K562 (cell line): Measurements from ENCODE around the gene OBP2A. TPM values are rescaled to one million over a fixed set of nuclear protein-coding genes. Genes with fewer than 3 reads are reported as not detected.

ENCODE experiments used
- ATAC-seq: fragments of 200-7000 bp; cut with Tn5 transposase; 3 replicates; pipeline ENCODE4 v1.9.1; 2020; ENCODE audit warnings: moderate library complexity
- BruUV-seq: library from RNA; stranded (reverse); fragments of 400-500 nt; replicated peaks from 2 replicates; lab custom pipeline; 2021; lab: Mats Ljungman, UMichigan
- CTCF ChIA-PET: fragments of 300-600 bp; formaldehyde crosslinking; extraction: SDS; loops from one replicate; lab custom pipeline; 2021; ENCODE audit warnings: low intra/inter-chr PET ratio; lab: Yijun Ruan, JAX
- POLR2A ChIA-PET: fragments of 300-600, 350-650 bp; sonication (Branson Sonifier 250); formaldehyde crosslinking; extraction: SDS; loops from one replicate; lab custom pipeline; 2021; ENCODE audit warnings: antibody characterized with exemption, inconsistent platforms; lab: Yijun Ruan, JAX
- DNase-seq, 4 experiments: peaks; one replicate each; pipeline versions ENCODE4 v3.0.0 to v3.0.0-alpha.2; 2011 to 2018; ENCODE audit warnings: low spot score in 3 of 4, mixed read lengths in 3 of 4; ENCODE audit errors: extremely low read depth in 1 of 4
- FAIRE-seq: peaks from 2 replicates; lab custom pipeline; 2011; peaks lifted over from hg19 to GRCh38; lab: Jason Lieb, UNC
- H2AFZ ChIP-seq: 2 replicates; pipeline ENCODE4 v1.6.0; 2011; ENCODE audit warnings: low read depth, low read length, control low read depth, inconsistent platforms
- H3K27ac ChIP-seq: fragments of 200-600 bp; 3 replicates; pipeline ENCODE4 v1.8.0; 2011; ENCODE audit warnings: low read depth, mild to moderate bottlenecking, control low read depth, inconsistent platforms, low read length, moderate library complexity, mixed read lengths; ENCODE audit errors: extremely low read depth
- H3K27me3 ChIP-seq, 2 experiments: fragments of 300-600 bp in 1 of 2; 2 replicates in 1 of 2; 3 replicates in 1 of 2; pipeline versions ENCODE4 v1.6.0 to v1.8.0; 2011; ENCODE audit warnings: inconsistent platforms in 2 of 2, low read length in 2 of 2, mild to moderate bottlenecking in 1 of 2, mixed read lengths in 1 of 2, moderate library complexity in 1 of 2; ENCODE audit not compliant: control insufficient read depth in 2 of 2, insufficient read depth in 2 of 2
- H3K36me3 ChIP-seq: fragments of 300-600 bp; 3 replicates; pipeline ENCODE4 v1.8.0; 2011; ENCODE audit warnings: mild to moderate bottlenecking, low read length, inconsistent platforms; ENCODE audit not compliant: control insufficient read depth, insufficient read depth
- H3K4me1 ChIP-seq, 2 experiments: fragments of 200-600 bp in 1 of 2; replicated peaks in 1 of 2; 2 replicates in 1 of 2; 3 replicates in 1 of 2; pipeline versions ENCODE4 v1.5.1 to v1.8.0; 2011; ENCODE audit warnings: inconsistent platforms in 2 of 2, low read length in 2 of 2, mild to moderate bottlenecking in 1 of 2, mixed read lengths in 1 of 2, moderate library complexity in 1 of 2; ENCODE audit not compliant: control insufficient read depth in 2 of 2, insufficient read depth in 2 of 2
- H3K4me2 ChIP-seq: 2 replicates; pipeline ENCODE4 v1.6.1; 2011; ENCODE audit warnings: low read length, control low read depth, inconsistent platforms, mixed read lengths; ENCODE audit not compliant: insufficient read depth
- H3K4me3 ChIP-seq: fragments of 200-600 bp; sonication (generic), shearing (Covaris generic); 2 replicates; pipeline ENCODE4 v1.5.1; 2016; ENCODE audit warnings: control low read depth, inconsistent platforms
- H3K79me2 ChIP-seq: fragments of 200-600 bp; 3 replicates; pipeline ENCODE4 v1.8.0; 2011; ENCODE audit warnings: low read length, inconsistent platforms; ENCODE audit not compliant: control insufficient read depth, insufficient read depth
- H3K9ac ChIP-seq, 2 experiments: 2 replicates each; pipeline versions ENCODE4 v1.6.0 to v1.6.1; 2011; ENCODE audit warnings: low read depth in 2 of 2, low read length in 2 of 2, control low read depth in 1 of 2, inconsistent platforms in 1 of 2, mild to moderate bottlenecking in 1 of 2, mixed read lengths in 1 of 2; ENCODE audit not compliant: insufficient read depth in 1 of 2
- H3K9me1 ChIP-seq: one replicate; pipeline ENCODE4 v1.6.0; 2011; ENCODE audit warnings: inconsistent platforms, mild to moderate bottlenecking, low read length, moderate library complexity; ENCODE audit not compliant: control insufficient read depth, insufficient read depth
- H3K9me3 ChIP-seq: replicated peaks from 2 replicates; pipeline ENCODE4 v1.5.1; 2011; ENCODE audit warnings: low read depth, low read length, inconsistent platforms; ENCODE audit not compliant: control insufficient read depth, insufficient read depth
- H4K20me1 ChIP-seq: replicated peaks from 2 replicates; pipeline ENCODE4 v1.6.1; 2011; ENCODE audit warnings: low read length, inconsistent platforms, mixed read lengths; ENCODE audit not compliant: control insufficient read depth, insufficient read depth
- ADNP ChIP-seq: fragments of 200-800 bp; sonication (Bioruptor generic); IDR thresholded peaks from 2 replicates; pipeline ENCODE4 v1.6.1; 2016; ENCODE audit warnings: missing genetic modification characterization, missing compliant biosample characterization
- ELF1 ChIP-seq: fragments of 200-800 bp; sonication (Bioruptor generic); IDR thresholded peaks from 2 replicates; pipeline ENCODE4 v1.6.1; 2016; ENCODE audit warnings: missing genetic modification characterization, missing compliant biosample characterization
- IRF2 ChIP-seq: sonication (generic); formaldehyde crosslinking; IDR thresholded peaks from 2 replicates; pipeline ENCODE4 v1.8.1; 2022; ENCODE audit warnings: mild to moderate bottlenecking, missing genetic modification reagents
- RBFOX2 ChIP-seq: fragments of 200-400 bp; formaldehyde crosslinking; IDR thresholded peaks from 2 replicates; pipeline ENCODE4 v1.6.1; 2017; ENCODE audit warnings: low read depth, mild to moderate bottlenecking, low read length, moderate library complexity
- RFX1 ChIP-seq: fragments of 450-650 bp; IDR thresholded peaks from 2 replicates; pipeline ENCODE4 v1.6.1; 2016; ENCODE audit warnings: mild to moderate bottlenecking, moderate library complexity
- SFPQ ChIP-seq: fragments of 200-400 bp; formaldehyde crosslinking; IDR thresholded peaks from 2 replicates; pipeline ENCODE4 v1.6.1; 2017; ENCODE audit warnings: mild to moderate bottlenecking, low read depth, low read length, moderate library complexity
- TBL1XR1 ChIP-seq, 2 experiments: IDR thresholded peaks; 2 replicates each; pipeline ENCODE4 v1.6.1; 2012; ENCODE audit warnings: improper control_type of control experiment in 2 of 2, low read length in 2 of 2, mild to moderate bottlenecking in 1 of 2
- WGBS: fragments of 100-300 bp; shearing (Covaris generic); methylation state at CpG from one replicate; pipeline ENCODE4 v1.1.6; 2016; ENCODE audit warnings: low coverage, mixed read lengths; ENCODE audit not compliant: insufficient coverage; ENCODE audit errors: missing lambda C conversion rate; 5-methylcytosine and 5-hydroxymethylcytosine counted together
- in situ Hi-C: fragments of 300-500 bp; cut with MboI; formaldehyde crosslinking; loops from 4 replicates; pipeline ENCODE4 v1.15.0; 2018; ENCODE audit warnings: inconsistent platforms, mixed read lengths
- intact Hi-C: fragments of 100-400 bp; cut with micrococcal nuclease; formaldehyde crosslinking; loops from 2 replicates; pipeline ENCODE4 v1.14.2; 2022
- polyA plus RNA-seq, 8 experiments: library from polyadenylated mRNA; depleted of rRNA in 4 of 8; stranded (reverse) in 5 of 8; unstranded in 3 of 8; fragments of >200 nt; fragmentation: Nextera tagmentation in 2 of 8; fragmentation: Illumina TruSeq in 1 of 8; extraction: Ambion mirVana in 2 of 8; extraction: Trizol in 1 of 8; gene quantifications; 2 replicates each; pipeline versions ENCODE4 v1.2.1 to v1.2.3, GENCODE V29; 2011 to 2014; ENCODE audit warnings: inconsistent platforms in 1 of 8, missing spikeins in 1 of 8
- total RNA-seq, 7 experiments: library from RNA; depleted of rRNA in 6 of 7; stranded (reverse); fragments of >200 nt in 6 of 7; fragmentation: Illumina TruSeq in 2 of 7; extraction: Trizol in 2 of 7; gene quantifications; 2 replicates each; pipeline versions ENCODE4 v1.2.1 to v1.2.3, GENCODE V29; 2011 to 2021; ENCODE audit warnings: low replicate concordance in 1 of 7

Gene OBP2A
- total and polyA plus RNA-seq, 9 of the 15 experiments (the other 6 are each of a cell fraction or from before 2014, with no cell fraction given) = not detected

GRCh38 chr9:135568026-135568425 is 22.1 kb downstream of the OBP2A start:
- H3K4me3 ChIP-seq = no peak overlapping the region
- intact Hi-C loops (no loop called here), in situ Hi-C loops (no loop called here)
- H3K9me1 ChIP-seq = peaks cover 4% of the 10 kb centered on the region
- no peak overlapping the region for H3K27ac ChIP-seq
- H3K79me2 ChIP-seq = no peaks in the 10 kb centered on the region
- DNase-seq (no peak), FAIRE-seq (no peak), ATAC-seq (no peak)
- TF ChIP-seq SFPQ = no peak
- TF ChIP-seq RFX1 = no peak
- TF ChIP-seq IRF2 (CRISPR knock-in tag) = no peak
- no peak for TF ChIP-seq RBFOX2
- TF ChIP-seq ELF1 (tag) = no peak
- no peak for TF ChIP-seq ADNP (tag)
- no peak for TF ChIP-seq TBL1XR1 (IDR thresholded peaks at IDR 0.05; ENCODE audit: low read length in 2 of 2)
- no peak overlapping the region for H3K9ac ChIP-seq
- POLR2A ChIA-PET = no interaction called here
- no TSS peak for BruUV-seq
- H2AFZ ChIP-seq = no peak overlapping the region
- no peak overlapping the region for H3K4me2 ChIP-seq
- CTCF ChIA-PET = no interaction called here
- H4K20me1 ChIP-seq = no peaks in the 10 kb centered on the region
- no peaks in the 10 kb centered on the region for H3K9me3 ChIP-seq
- peaks cover 6 to 45% of the 10 kb centered on the region in 2 experiments; a peak in 4 of 5 replicates for H3K27me3 ChIP-seq
- WGBS = 3% methylated on average over 6 of the region's 6 CpGs
- H3K36me3 ChIP-seq = no peaks in the 10 kb centered on the region
- no peaks in the 10 kb centered on the region for H3K4me1 ChIP-seq
